ENCODE results near the gene GRIK1. TPM values are rescaled to one million over a fixed set of nuclear protein-coding genes. Genes with fewer than 3 reads are reported as not detected.

The GRIK1 gene
- polyA plus RNA-seq, 1 donor (not counting 4 experiments of a cell fraction or from before 2014, with no cell fraction given) = not detected

DNA sequence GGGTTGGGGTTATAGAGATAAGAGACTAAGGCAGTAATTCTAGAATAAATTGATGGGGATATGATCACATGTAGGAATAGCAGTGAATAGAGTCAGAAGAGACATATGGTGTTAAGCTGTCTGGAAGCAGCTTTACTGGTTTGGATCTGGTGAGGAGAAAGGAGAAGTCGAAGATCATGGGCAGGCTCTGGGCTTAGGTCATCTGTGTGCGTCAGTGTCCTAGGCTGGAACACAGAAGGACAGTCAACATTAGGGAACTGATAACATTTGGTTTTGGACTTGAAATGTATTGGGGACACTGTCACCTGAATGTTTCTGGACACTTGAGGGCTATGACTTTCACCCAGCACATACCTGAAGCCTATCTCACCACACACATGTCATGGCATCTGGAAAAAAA, 13.9 kb upstream of the GRIK1 start:
- no peak for FAIRE-seq
- Histone ChIP-seq H3K4me3 (ENCODE audit: control insufficient read depth in 2 of 3, extremely low read depth in 1 of 3, insufficient read depth in 2 of 3, low read depth in 1 of 3, low read length in 3 of 3) (no peak overlapping the region), H3K27me3 (ENCODE audit: control insufficient read depth, extremely low read depth, insufficient read depth, low read length) (no peaks in the 10 kb centered on the region), H3K36me3 (ENCODE audit: control insufficient read depth in 2 of 2, extremely low read depth in 1 of 2, insufficient read depth in 2 of 2, low read length in 2 of 2) (no peaks in the 10 kb centered on the region), H3K4me2 (ENCODE audit: control insufficient read depth, extremely low read depth, insufficient read depth, low read depth, low read length) (no peak overlapping the region), H3K79me2 (ENCODE audit: control insufficient read depth, insufficient read depth, low read length) (no peaks in the 10 kb centered on the region), H3K9me3 (ENCODE audit: control insufficient read depth, low read depth, low read length) (no peaks in the 10 kb centered on the region), H4K20me1 (ENCODE audit: control insufficient read depth, extremely low read depth, insufficient read depth, low read length) (no peaks in the 10 kb centered on the region), H3K9me1 (ENCODE audit: control insufficient read depth, extremely low read depth, insufficient read depth, low read length) (no peaks in the 10 kb centered on the region), H3K9ac (ENCODE audit: control insufficient read depth, extremely low read depth, insufficient read depth, low read length) (no peak overlapping the region), H2AFZ (ENCODE audit: control insufficient read depth, low read length) (no peak overlapping the region), H3K27ac (ENCODE audit: control insufficient read depth, insufficient read depth, low read length) (no peak overlapping the region), H3K4me1 (ENCODE audit: control insufficient read depth, extremely low read depth, insufficient read depth, low read length) (no peaks in the 10 kb centered on the region)
- no peak for DNase-seq (ENCODE audit: low read depth, low spot score)
- TF ChIP-seq, protein P1, sequence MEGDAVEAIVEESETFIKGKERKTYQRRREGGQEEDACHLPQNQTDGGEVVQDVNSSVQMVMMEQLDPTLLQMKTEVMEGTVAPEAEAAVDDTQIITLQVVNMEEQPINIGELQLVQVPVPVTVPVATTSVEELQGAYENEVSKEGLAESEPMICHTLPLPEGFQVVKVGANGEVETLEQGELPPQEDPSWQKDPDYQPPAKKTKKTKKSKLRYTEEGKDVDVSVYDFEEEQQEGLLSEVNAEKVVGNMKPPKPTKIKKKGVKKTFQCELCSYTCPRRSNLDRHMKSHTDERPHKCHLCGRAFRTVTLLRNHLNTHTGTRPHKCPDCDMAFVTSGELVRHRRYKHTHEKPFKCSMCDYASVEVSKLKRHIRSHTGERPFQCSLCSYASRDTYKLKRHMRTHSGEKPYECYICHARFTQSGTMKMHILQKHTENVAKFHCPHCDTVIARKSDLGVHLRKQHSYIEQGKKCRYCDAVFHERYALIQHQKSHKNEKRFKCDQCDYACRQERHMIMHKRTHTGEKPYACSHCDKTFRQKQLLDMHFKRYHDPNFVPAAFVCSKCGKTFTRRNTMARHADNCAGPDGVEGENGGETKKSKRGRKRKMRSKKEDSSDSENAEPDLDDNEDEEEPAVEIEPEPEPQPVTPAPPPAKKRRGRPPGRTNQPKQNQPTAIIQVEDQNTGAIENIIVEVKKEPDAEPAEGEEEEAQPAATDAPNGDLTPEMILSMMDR (optimal IDR thresholded peaks at IDR 0.05 in 1 of 3, IDR thresholded peaks at IDR 0.05 in 1 of 3, conservative IDR thresholded peaks at IDR 0.05 in 1 of 3; ENCODE audit: extremely low read depth in 1 of 3, insufficient read depth in 2 of 3, low read length in 3 of 3) = no peak
- TF ChIP-seq EZH2 (IDR thresholded peaks at IDR 0.05; ENCODE audit: low read length) = no peak
- dilution Hi-C loops (cut with MboI; ENCODE audit: extremely low pct_ligation_motif_present, low sequenced_read_pairs) = no loop called here

DNA sequence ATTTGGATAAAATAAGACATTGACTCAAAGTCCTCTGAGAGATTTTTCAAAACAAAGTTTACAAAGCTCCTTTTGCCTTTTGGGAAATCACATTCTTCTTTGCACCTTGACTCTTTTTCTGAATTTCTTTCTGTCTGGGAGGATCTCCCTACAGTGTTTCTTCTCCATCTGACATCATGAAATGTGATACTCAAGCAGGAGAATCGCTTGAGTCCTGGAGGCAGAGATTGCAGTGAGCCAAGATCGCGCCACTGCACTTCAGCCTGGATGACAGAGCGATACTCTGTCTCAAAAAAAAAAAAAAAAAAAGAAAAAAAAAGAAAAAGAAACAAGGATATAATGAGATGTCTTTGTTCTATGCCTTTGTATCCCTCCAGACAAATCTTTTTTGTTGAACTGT, 13.3 kb upstream of the GRIK1 start:
- dilution Hi-C loops (cut with MboI; ENCODE audit: extremely low pct_ligation_motif_present, low sequenced_read_pairs) = no loop called here
- H3K9me1 ChIP-seq (ENCODE audit: control insufficient read depth, extremely low read depth, insufficient read depth, low read length) = no peaks in the 10 kb centered on the region
- DNase-seq (ENCODE audit: low read depth, low spot score) = no peak

More for the DNA sequence above, 13.3 kb upstream of the GRIK1 start:
- no peak overlapping the region for H3K9ac ChIP-seq (ENCODE audit: control insufficient read depth, extremely low read depth, insufficient read depth, low read length)
- H3K4me3 ChIP-seq (ENCODE audit: control insufficient read depth in 2 of 3, extremely low read depth in 1 of 3, insufficient read depth in 2 of 3, low read depth in 1 of 3, low read length in 3 of 3) = no peak overlapping the region
- H3K27ac ChIP-seq (ENCODE audit: control insufficient read depth, insufficient read depth, low read length) = no peak overlapping the region
- no peaks in the 10 kb centered on the region for H3K4me1 ChIP-seq (ENCODE audit: control insufficient read depth, extremely low read depth, insufficient read depth, low read length)
- H4K20me1 ChIP-seq (ENCODE audit: control insufficient read depth, extremely low read depth, insufficient read depth, low read length) = no peaks in the 10 kb centered on the region
- no peak for TF ChIP-seq EZH2 (IDR thresholded peaks at IDR 0.05; ENCODE audit: low read length)
- TF ChIP-seq, protein P1 (optimal IDR thresholded peaks at IDR 0.05 in 1 of 3, IDR thresholded peaks at IDR 0.05 in 1 of 3, conservative IDR thresholded peaks at IDR 0.05 in 1 of 3; ENCODE audit: extremely low read depth in 1 of 3, insufficient read depth in 2 of 3, low read length in 3 of 3) = no peak
- no peak for FAIRE-seq
- no peak overlapping the region for H2AFZ ChIP-seq (ENCODE audit: control insufficient read depth, low read length)
- H3K79me2 ChIP-seq (ENCODE audit: control insufficient read depth, insufficient read depth, low read length) = no peaks in the 10 kb centered on the region
- no peaks in the 10 kb centered on the region for H3K9me3 ChIP-seq (ENCODE audit: control insufficient read depth, low read depth, low read length)
- no peaks in the 10 kb centered on the region for H3K36me3 ChIP-seq (ENCODE audit: control insufficient read depth in 2 of 2, extremely low read depth in 1 of 2, insufficient read depth in 2 of 2, low read length in 2 of 2)
- H3K27me3 ChIP-seq (ENCODE audit: control insufficient read depth, extremely low read depth, insufficient read depth, low read length) = no peaks in the 10 kb centered on the region
- no peak overlapping the region for H3K4me2 ChIP-seq (ENCODE audit: control insufficient read depth, extremely low read depth, insufficient read depth, low read depth, low read length)

Data from keratinocyte (primary cell).